HuH-7.5 (cell line): ENCODE data around the gene GNS.
"Not testable (repeated sequence)": the region's sequence is repeated elsewhere in the genome, so short reads cannot be mapped to it uniquely, and the experiment has no call there.

Source experiments
- DNase-seq: peaks from one replicate; pipeline ENCODE4 v3.0.0; 2011; ENCODE audit warnings: low spot score

The GNS gene

DNA sequence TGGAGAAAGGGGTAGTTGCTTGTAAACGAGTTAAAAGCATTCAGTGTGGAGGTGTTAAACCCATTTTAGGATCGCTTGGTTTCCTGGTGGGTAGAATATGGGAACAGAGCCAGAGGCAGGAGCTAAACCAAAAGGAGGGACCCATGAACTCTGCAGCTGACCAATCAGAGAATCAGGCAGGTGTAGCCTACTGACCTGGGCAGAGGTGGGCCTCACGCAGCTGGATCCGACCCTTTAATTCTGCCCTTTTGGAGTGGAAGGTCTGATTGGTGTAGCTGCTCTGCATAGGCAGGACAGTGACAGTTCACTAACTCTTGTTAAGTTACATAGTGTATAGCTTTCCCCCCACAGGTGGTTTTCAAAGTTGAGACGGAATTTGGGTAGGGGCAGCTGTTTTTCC is 63.7 kb downstream of the GNS start:
- no peak for DNase-seq

DNA sequence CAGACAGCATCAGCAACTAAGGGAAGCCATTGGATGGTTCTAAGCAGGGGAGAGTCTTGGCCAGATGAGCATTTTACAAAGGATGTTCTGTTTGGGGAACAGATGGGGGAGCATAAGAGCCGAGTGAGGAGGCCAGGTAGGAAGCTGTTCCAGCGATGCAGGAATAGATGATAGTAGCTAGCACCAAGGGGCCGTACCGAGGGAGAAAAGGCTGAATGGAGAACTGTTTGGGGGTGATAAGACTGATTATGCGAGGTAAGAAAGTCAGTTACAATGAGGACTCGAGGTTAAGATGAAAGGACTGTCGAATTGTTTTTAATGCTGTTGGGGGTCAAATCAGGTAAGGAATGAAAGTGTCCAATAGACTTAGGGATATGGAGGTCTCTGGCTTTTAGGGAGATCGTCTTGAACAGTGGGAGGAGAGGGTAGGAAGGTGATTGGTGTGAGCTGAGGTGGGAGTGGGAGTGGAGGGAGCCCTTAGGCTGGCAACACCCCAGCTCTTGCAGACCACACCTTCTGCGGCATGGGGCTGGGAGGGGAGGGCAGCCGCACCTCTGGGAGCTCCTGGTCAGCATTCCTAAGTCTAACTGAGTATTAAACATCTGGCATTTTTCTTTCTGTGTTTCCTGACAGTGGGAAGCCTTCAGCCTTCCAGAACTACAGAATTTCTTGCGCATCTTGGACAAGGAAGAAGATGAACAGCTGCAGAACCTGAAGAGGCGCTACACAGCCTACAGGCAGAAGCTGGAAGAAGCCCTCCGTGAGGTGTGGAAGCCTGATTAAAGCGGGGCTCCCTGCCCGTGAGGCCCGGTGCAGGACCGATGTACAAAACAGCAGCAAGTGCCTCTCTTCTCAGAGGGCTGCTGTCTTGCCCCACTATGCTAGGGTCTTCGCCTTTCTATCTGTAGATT is 64.8 kb downstream of the GNS start:
- DNase-seq: no peak

DNA sequence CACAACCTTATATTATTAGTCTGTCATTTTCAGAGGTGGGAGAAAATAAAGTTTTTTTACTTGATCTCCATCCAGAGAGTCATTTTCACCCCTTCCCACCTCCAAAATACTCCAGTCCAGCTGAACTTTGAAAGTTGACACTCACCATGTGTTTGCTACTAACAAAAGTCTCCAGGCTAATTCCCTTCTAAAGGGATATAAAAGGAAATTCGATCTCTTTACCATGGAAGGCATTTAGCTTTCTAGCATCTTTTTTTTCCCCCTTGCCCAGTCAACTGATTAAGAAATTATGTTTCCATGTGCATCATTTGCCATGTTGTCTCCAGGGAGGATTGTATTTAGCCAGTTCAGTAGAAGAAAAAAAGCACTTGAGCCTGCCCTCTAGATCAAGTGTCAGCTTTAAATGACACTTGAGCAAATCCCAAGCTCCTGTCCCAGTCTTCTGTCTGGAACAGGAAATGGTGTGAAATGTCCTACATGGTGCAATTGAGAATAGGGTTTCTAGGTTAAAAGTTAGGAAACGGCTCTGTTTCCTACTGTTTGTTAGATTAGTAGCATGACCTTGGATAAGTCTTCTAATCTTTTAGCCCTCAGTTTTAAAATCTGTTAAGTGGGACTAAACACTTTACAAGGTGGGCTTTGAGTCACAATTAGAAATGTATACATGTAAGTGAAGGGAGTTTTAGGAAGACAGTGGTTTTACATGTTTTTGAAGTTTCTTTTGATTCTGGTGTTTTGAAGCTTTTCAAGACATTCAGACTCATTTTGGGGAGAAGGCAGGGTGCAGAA is 67.2 kb downstream of the GNS start:
- DNase-seq: no peak

DNA sequence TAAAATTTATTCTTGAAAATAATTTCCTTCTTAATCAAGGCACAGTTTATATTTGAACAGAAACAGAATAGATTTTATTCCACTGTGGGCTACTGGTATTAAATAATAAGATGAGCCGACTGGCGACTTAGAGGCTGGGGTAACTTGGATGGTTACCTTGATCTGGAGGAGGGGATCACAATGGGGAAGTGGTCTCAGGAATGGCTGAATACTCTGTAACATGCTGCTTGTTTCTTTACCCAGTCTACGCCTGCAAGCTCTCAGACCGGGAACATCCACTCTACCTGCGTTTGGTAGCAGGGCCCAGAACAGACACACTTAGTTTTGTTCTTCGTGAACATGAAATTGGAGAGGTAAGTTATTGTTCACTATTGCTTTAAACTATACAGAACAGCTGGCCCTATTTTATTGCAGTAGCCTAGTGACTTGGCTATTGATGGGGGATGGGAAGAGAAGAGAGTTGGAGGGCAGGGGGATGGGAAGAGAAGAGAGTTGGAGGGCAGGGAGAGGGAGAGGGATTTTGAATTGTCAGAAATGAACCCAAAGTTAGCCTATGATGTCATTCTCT is 67.9 kb downstream of the GNS start:
- no peak for DNase-seq

DNA sequence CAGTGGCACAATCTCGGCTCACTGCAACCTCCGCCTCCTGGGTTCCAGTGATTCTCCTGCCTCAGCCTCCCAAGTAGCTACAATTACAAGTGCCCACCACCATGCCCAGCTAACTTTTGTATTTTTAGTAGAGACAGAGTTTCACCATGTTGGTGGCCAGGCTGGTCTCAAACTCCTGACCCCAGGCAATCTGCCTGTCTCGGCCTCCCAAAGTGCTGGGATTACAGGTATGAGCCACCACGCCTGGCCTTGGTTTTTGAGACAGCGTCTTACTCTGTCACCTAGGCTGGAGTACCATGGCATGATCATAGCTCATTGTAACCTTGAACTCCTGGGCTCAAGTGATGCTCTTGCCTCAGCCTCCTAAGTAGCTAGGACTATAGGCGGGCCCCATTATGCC is 69.0 kb downstream of the GNS start:
- not testable (repeated sequence) for DNase-seq

DNA sequence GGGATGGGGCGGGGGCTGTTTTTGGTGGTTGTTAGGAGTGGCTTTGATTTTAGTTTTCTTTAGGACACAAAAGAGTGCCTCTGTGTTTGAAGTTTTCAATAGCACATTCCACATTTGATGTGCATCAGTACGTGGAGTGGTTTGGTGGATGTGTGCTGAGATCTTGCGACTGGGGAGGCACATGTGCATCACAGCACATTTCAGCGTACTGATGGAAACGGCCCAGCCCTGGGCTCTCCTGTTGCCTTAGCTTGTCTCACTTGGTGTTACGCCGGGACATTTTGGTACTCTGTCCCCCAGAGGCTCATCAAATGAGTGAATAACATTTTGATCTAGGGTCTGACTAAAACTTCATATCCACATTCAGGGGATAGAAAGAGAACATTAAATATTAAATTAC is 70.5 kb downstream of the GNS start:
- DNase-seq: no peak

DNA sequence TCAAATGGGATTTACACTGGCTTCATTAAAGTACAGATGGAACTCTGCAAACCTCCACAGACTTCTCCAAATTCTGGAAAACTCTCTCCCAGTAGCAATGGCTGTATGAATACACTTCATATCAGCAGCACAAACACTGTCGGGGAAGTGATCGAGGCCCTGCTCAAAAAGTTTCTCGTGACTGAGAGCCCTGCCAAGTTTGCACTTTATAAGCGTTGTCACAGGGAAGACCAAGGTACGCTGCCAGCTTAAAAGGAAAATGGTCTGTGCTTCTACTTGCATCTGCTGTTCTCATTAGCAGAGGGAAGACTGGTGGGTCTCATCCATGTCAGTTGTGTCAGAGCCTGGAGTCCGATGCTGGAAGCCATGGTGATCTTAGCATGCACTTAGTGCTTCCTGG is 71.0 kb downstream of the GNS start:
- no peak for DNase-seq

DNA sequence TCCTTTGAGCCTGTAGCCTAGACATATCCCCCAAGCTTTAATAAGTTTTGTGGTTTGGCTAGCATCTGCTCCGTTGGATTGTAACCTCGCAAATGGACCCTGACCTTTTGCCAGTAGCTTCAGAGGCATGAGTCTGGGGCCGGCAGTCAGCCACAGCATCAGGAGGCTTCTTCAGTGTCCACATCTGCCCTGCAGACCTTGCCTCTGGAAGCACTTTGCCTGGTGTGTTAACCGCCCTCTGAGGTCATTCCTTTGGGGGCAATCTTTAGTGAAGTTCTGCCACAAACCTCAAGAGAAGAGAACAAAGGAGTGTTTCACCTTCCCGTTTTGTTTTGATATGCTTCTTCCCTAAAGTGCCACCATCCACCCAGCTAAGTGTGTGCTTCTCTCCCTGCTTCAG is 71.4 kb downstream of the GNS start:
- no peak for DNase-seq

DNA sequence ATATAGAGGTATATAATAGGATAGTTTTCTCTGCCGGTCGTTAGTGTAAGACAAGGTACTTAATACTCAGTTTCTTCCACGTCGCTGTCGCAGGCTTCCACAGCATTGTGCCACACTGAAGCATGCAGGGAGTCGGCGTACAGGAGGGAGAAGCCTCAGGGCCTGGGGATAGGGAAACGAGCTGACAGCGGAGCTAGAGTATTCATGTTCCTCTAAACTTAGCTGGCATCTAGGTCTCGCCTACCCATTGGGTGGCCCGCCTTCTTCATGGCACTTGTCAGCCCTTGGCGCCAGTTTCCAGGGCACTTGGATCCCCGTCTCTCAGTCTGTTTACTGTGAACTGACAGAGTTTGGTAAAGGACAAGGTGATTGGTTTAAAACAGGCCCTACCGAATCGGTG is 73.6 kb downstream of the GNS start:
- no peak for DNase-seq

DNA sequence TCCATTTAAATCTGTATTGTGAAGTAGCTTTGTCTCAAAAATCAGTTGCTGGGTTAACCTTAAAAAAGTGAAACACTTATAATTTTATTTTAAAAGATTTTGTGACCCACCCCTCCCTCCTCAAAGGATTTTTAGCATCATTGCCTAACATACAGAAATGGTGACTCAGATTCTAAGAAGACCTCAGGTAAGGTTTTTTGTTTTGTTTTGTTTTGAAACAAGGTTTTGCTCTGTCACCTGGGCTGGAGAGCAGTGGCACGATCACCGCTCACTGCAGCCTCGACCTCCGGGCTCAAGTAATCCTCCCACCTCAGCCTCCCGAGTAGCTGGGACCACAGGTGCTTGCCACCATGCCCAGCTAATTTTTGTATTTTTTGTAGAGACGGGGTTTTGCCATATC is 74.2 kb downstream of the GNS start:
- no peak for DNase-seq

DNA sequence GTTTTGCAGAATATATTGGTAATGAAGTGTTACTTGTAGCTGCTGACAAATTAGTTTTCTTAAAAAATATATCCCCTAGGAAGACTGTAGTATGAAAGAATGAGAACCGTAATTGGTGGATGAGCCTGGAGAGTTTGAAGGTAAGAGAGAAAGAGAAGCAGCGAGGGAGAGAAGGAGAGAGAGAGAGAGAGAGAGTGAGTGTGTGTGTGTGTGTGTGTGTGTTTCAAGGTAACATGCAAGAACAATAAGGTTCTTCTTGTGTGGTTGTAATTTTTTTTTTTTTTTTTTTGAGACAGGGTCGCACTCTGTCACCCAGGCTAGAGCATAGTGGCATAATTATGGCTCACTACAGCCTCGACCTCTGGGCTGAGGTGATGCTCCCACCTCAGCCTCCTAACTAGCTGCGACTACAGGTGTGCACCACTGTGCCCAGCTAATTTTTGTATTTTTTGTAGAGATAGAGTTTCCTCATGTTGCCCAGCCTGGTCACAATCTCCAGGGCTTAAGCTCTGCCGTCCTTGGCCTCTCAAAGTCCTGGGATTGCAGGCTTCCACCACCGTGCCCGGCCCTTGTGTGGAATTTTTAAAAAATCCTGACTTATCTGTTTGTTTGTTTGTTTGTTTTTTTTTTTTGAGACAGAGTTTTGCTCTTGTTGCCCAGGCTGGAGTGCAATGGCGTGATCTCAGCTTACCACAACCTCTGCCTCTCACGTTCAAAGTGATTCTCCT is 75.2 kb downstream of the GNS start:
- DNase-seq: no peak

DNA sequence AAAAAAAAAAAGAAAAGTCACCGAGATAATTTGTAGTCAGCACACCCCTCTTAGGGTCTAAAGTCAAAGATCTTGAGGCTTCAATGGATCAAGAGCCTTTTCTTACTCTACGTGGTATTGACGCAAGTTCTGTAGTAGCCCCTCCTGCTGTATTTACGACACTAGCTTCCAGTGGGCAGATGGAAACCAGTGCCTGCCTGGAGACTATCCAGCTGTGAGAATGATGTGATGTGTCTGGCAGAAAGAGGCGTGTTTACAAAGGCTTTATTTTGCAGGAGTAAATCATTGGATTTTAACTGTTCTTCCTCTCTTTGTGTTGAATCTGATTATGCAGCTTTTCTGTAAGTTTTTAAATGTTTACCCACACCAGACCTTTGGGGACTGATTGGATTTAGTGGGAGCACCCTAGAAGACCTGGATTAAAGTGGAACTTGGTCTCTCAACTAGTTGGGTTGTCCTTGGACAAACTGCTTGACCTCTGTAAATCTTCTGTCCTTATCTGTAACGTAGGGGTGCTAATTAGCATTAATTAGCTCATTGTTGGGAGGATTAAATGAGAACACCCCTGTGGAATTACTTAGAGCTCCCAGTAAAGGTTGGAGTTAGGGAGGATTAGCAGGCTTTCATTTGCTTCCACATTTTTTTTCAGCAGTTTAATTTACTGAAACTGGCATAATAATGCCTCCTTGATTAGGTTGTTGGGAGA is 76.5 kb downstream of the GNS start:
- no peak for DNase-seq

DNA sequence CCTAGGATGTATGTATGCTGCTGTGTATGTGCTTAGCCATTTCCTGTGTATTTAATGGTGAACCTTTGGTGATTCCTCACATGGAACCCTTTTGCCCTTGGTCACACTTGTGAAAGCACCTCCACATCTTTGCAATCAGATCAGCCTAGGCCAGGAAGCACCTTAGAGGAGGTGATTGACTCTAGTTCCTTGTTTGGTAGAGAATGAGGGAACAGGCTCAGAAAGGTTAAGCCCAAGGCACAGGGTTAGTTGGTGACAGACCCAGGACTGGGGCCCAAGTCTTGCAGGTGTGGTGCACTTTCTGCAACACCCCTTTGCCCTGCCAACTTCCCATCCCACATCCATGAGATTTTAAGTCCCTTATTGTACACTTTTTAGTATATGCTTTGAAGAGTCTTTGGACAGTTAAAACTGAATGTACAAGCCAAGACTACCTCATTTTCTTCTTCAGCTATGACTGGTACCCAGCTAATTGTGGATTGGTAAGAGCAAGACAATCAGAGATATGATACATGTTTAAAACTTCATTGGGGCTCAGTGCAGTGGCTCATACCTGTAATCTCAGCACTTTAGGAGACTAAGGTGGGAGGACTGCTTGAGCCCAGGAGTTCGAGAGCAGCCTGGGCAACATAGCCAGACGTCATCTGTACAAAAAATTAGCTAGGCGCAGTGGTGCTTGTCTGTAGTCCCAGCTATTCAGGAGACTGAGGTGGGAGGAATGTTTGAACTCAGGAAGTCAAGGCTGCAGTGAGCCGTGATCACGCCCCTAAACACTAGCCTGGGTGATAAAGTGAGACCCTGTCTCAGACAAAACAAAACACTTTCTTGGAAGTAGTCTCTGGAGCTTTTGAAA is 77.8 kb downstream of the GNS start:
- DNase-seq: no peak

DNA sequence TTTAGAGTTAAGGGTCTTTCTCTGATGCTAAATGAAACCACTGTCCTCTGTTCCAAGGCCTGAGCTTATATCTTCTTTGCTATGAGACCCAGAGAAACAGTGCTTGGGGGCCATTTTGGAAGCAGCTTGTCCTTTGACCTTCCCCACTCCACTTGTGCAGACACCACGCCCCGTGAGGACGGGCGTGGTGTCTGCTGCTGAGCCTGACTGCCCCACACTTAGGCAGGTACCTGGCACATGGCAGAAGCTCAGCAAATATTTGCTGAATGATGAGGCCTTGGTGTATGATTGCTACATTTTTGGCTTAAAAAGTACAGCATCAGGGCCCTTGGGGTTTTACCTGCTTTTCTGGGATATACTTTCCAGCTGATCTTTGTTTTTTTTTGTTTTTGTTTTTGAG is 79.0 kb downstream of the GNS start:
- DNase-seq: no peak

DNA sequence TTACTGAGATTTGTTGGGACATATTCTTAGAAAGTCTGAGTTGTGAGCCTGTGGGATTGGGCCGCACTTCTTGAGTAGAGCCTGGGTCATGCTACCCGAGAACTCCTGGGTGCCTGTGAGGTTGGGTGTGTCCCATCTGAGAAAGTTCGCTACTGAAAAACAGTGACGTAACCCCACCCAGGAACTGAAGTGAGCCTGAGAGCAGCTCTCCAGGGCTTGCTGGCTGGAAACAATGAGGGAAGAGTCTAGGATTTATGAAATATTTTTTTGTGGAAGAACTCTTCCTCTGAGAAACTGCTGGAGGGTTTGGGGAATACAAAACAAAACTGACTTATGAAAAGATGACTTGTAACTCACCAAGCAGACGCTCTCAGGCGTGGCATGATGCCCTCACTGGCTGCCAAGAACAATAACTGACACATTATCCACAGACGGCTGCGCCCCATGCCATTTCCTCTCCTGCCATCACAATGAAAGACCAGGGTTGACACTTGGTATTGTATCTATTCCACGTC is 79.7 kb downstream of the GNS start:
- no peak for DNase-seq

DNA sequence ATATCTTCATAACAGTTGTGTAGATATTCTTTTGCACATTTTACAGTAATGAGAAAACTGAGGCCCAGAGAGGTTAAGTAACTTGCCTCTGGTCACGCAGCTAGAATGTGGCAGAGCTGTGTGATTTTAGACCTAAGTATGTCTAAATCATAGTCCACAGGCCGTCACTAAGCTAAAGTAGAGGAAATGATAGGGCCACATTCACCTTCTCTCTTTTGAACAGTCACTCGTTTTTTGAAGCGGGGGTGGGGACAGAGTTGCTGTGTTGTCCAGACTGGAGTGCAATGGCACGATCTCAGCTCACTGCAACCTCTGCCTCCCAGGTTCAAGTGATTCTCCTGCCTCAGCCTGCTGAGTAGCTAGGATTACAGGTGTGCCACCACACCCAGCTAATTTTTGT is 80.4 kb downstream of the GNS start:
- no peak for DNase-seq

DNA sequence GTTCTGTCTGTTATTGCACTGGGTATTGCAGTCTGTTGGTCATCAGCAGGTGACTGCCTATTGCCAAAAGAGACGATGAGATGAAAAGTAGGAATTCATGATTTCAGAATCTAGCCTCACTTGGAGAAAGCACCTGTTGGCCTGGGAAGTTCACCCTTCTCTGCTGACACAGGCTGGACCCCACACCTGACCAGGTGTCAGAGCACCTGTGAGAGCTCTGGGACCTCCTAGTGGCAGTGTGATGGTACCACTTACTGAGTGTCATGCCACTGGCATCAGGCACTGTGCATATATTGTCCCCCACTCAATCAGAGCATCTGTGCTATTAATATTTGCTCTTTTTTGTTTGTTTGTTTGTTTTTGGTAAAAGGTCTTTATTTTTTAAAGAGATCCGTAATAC is 81.0 kb downstream of the GNS start:
- DNase-seq: no peak

DNA sequence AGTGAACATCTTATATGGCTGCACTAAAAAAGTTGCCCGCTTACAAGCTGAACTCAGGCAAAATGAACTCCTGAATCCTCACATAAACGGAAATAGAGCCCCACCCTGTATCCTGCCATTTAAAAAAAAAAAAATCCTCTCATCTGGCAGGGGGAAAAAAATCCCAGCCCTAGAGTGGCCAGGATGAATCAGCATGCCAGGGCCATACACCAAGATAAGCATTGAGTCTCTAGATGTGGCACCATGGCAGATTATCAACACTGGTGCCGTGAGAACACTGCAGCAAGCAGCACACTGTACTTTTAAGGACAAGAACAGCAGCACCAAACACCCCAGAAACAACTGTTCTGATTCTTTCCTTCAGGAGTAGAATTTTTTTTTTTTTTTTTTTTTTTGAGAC is 83.4 kb downstream of the GNS start:
- DNase-seq: no peak

DNA sequence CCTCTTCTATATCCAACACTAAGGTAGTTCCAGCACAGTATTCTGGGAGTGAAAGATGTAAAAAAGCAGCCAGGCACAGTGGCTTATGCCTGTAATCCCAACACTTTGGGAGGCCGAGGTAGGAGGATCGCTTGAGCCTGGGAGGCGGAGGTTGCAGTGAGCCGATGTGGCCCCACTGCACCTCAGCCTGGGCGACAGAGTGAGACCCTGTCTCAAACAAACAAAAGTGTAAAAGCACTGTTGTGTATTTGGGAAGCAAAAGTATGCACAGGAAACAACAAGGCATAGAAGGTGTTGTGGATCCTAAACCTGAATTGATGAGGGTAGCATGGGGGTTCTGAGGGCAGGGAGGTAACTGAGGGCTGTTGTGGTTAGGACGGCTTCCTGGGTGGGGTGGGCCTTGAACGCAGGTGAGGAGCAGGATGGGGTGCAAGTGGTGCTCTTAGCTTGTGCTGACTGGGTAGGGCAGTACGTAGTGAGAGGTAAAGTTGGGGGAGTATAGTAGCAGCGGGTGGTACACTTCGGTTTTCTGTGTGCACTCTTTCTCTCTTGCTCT is 84.8 kb downstream of the GNS start:
- DNase-seq: no peak

DNA sequence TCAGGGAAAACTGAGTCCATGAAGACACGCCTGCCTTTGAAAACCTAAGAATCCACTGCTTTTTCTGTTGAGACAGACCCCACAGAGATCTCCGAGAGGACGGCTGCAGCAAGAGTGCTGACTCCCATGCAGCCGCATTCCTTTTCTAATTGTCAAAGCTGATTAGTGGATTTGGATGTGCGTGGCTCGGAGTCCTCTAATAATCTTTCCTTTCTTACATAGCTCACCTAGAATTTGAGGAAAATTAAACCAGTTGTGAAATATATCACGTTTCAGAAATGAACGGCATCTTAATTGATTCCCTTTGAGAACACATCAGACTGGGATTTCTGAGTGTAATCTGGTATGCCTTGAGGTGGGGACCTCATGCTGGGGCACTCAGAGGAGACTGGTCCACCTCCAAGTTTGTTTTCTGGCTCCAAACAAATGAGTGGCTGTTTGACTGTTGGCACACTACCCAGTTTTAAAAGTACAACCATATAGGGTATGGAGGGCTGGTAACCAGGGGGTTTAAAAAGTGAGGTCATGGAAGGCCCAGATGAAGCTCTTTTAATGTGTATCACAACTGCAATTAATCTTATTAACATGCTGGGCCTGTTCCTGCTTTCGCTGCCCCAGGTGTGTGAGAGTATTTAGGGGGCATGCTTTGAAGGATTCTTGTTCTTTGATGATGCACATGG is 85.6 kb downstream of the GNS start:
- DNase-seq: no peak
